ENCODE data around the gene TGFBR2. TPM values are rescaled to one million over a fixed set of nuclear protein-coding genes. Genes with fewer than 3 reads are reported as not detected.

TGFBR2 gene
- total and polyA plus RNA-seq, 2 of the 13 experiments (the other 11 are each of a cell fraction or from before 2014, with no cell fraction given), result 82.2 to 187 TPM

DNA sequence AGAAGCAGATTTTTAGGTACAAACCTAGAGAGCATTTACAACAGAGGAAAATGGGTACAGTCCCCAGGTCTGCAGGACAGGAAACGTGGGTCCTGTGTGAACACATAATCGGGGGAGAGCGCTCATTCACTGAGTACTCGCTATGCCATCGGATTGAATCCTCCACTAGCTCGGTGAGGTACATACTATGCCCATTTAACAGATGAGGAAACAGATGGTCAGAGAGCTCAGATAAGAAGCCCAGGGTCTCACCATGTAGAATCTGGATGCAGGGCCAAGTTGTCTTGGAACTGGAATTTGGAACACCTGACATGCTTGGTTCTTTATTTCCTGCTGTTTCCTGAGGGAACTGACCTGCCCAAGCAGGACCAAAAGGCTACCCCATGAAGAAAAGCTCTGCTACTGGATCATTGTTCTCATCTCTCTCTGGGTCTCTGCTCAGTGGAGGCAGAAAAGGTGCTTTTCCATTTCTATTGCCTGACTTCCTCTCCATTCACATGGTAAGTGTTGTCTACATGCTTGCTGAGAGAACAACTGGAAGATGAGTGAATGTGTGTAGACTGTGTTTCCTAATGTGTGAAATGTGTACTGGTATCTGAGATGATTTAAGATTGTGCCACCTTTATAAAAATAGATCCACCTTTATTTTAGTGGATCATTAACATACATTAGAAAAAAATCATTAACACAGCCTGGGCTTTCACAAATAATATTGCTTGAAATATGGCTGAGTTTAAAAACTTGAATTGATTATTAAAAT is 89.1 kb downstream of the TGFBR2 start:
- ChIA-PET CTCF (ENCODE audit: low intra/inter-chr PET ratio, low total read pairs) (interaction anchor here (0.6 kb wide), 1 partner anchor 612 kb away, joined by 3 read pairs; no protein-coding TSS in a partner anchor), POLR2A (interaction anchor here (0.8 to 2.5 kb wide), 2 partner anchors 25 kb away, joined by 4 to 8 read pairs; no protein-coding TSS in a partner anchor)
- peaks cover 18 to 54% of the 10 kb centered on the region in 2 experiments for H3K36me3 ChIP-seq (replicated peaks in 1 of 2; ENCODE audit: control insufficient read depth in 1 of 2, insufficient read depth in 2 of 2, low read length in 2 of 2)
- H4K20me1 ChIP-seq (ENCODE audit: insufficient read depth, low read length), result peaks cover 24% of the 10 kb centered on the region
- BruUV-seq (replicated peaks), result no TSS peak
- no peak overlapping the region for H3K4me2 ChIP-seq (ENCODE audit: low read depth, low read length)
- no peak overlapping the region for H2AFZ ChIP-seq (ENCODE audit: low read length)
- no peaks in the 10 kb centered on the region for H3K27me3 ChIP-seq (ENCODE audit: control insufficient read depth in 1 of 2, insufficient read depth in 2 of 2, low read length in 2 of 2)
- ATAC-seq (no peak), DNase-seq (ENCODE audit: low spot score) (no peak), FAIRE-seq (no peak)
- no peak overlapping the region for H3K27ac ChIP-seq (ENCODE audit: extremely low read length, insufficient read depth, low read length)
- in situ Hi-C loops (cut with HindIII; ENCODE audit: extremely low pct_ligation_motif_present, low pct_unique_long_range_greater_than_20kb), result no loop called here
- H3K79me2 ChIP-seq (ENCODE audit: insufficient read depth, low read length), result no peaks in the 10 kb centered on the region
- WGBS (ENCODE audit: low lambda C conversion rate), result 96% methylated on average over 6 of the region's 6 CpGs
- no peak overlapping the region for H3K9ac ChIP-seq (ENCODE audit: insufficient read depth, low read depth, low read length)
- peaks cover 30% of the 10 kb centered on the region for H3K4me1 ChIP-seq (ENCODE audit: insufficient read depth, low read length)
- H3K4me3 ChIP-seq (replicated peaks in 1 of 3; ENCODE audit: insufficient read depth in 1 of 3, low read depth in 2 of 3, low read length in 3 of 3), result no peak overlapping the region
- H3K9me3 ChIP-seq (ENCODE audit: low read length), result no peaks in the 10 kb centered on the region
- intact Hi-C loops (cut with micrococcal nuclease; ENCODE audit: unreplicated experiment), result loop anchor here (10.0 kb wide), 1 partner anchor 201 kb away; no protein-coding TSS in a partner anchor
- TF ChIP-seq, protein P1, sequence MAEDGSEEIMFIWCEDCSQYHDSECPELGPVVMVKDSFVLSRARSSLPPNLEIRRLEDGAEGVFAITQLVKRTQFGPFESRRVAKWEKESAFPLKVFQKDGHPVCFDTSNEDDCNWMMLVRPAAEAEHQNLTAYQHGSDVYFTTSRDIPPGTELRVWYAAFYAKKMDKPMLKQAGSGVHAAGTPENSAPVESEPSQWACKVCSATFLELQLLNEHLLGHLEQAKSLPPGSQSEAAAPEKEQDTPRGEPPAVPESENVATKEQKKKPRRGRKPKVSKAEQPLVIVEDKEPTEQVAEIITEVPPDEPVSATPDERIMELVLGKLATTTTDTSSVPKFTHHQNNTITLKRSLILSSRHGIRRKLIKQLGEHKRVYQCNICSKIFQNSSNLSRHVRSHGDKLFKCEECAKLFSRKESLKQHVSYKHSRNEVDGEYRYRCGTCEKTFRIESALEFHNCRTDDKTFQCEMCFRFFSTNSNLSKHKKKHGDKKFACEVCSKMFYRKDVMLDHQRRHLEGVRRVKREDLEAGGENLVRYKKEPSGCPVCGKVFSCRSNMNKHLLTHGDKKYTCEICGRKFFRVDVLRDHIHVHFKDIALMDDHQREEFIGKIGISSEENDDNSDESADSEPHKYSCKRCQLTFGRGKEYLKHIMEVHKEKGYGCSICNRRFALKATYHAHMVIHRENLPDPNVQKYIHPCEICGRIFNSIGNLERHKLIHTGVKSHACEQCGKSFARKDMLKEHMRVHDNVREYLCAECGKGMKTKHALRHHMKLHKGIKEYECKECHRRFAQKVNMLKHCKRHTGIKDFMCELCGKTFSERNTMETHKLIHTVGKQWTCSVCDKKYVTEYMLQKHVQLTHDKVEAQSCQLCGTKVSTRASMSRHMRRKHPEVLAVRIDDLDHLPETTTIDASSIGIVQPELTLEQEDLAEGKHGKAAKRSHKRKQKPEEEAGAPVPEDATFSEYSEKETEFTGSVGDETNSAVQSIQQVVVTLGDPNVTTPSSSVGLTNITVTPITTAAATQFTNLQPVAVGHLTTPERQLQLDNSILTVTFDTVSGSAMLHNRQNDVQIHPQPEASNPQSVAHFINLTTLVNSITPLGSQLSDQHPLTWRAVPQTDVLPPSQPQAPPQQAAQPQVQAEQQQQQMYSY (CRISPR knock-in tag; IDR thresholded peaks at IDR 0.05), result no peak
- TF ChIP-seq ZNF282 (IDR thresholded peaks at IDR 0.05; ENCODE audit: partially characterized antibody) (no peak), ZNF629 (CRISPR knock-in tag; conservative IDR thresholded peaks at IDR 0.05) (peak; percentile 88), NFIB (CRISPR knock-in tag; IDR thresholded peaks at IDR 0.05; ENCODE audit: borderline replicate concordance) (0 out of 2 replicates have a peak, but pooled peaks have one; percentile 46), RBM22 (optimal IDR thresholded peaks at IDR 0.05; ENCODE audit: low read length) (peak; percentile 100), ARID2 (CRISPR knock-in tag; IDR thresholded peaks at IDR 0.05; ENCODE audit: borderline replicate concordance) (no peak), ZFP37 (CRISPR knock-in tag; IDR thresholded peaks at IDR 0.05; ENCODE audit: borderline replicate concordance) (no peak)
- TF ChIP-seq, protein P2, sequence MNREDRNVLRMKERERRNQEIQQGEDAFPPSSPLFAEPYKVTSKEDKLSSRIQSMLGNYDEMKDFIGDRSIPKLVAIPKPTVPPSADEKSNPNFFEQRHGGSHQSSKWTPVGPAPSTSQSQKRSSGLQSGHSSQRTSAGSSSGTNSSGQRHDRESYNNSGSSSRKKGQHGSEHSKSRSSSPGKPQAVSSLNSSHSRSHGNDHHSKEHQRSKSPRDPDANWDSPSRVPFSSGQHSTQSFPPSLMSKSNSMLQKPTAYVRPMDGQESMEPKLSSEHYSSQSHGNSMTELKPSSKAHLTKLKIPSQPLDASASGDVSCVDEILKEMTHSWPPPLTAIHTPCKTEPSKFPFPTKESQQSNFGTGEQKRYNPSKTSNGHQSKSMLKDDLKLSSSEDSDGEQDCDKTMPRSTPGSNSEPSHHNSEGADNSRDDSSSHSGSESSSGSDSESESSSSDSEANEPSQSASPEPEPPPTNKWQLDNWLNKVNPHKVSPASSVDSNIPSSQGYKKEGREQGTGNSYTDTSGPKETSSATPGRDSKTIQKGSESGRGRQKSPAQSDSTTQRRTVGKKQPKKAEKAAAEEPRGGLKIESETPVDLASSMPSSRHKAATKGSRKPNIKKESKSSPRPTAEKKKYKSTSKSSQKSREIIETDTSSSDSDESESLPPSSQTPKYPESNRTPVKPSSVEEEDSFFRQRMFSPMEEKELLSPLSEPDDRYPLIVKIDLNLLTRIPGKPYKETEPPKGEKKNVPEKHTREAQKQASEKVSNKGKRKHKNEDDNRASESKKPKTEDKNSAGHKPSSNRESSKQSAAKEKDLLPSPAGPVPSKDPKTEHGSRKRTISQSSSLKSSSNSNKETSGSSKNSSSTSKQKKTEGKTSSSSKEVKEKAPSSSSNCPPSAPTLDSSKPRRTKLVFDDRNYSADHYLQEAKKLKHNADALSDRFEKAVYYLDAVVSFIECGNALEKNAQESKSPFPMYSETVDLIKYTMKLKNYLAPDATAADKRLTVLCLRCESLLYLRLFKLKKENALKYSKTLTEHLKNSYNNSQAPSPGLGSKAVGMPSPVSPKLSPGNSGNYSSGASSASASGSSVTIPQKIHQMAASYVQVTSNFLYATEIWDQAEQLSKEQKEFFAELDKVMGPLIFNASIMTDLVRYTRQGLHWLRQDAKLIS (CRISPR knock-in tag; IDR thresholded peaks at IDR 0.05), result peak; percentile 50; the same call in 1 of the 2 replicates
- TF ChIP-seq, protein P3, sequence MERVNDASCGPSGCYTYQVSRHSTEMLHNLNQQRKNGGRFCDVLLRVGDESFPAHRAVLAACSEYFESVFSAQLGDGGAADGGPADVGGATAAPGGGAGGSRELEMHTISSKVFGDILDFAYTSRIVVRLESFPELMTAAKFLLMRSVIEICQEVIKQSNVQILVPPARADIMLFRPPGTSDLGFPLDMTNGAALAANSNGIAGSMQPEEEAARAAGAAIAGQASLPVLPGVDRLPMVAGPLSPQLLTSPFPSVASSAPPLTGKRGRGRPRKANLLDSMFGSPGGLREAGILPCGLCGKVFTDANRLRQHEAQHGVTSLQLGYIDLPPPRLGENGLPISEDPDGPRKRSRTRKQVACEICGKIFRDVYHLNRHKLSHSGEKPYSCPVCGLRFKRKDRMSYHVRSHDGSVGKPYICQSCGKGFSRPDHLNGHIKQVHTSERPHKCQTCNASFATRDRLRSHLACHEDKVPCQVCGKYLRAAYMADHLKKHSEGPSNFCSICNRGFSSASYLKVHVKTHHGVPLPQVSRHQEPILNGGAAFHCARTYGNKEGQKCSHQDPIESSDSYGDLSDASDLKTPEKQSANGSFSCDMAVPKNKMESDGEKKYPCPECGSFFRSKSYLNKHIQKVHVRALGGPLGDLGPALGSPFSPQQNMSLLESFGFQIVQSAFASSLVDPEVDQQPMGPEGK (CRISPR knock-in tag; IDR thresholded peaks at IDR 0.05), result no peak
- TF ChIP-seq, protein P4, sequence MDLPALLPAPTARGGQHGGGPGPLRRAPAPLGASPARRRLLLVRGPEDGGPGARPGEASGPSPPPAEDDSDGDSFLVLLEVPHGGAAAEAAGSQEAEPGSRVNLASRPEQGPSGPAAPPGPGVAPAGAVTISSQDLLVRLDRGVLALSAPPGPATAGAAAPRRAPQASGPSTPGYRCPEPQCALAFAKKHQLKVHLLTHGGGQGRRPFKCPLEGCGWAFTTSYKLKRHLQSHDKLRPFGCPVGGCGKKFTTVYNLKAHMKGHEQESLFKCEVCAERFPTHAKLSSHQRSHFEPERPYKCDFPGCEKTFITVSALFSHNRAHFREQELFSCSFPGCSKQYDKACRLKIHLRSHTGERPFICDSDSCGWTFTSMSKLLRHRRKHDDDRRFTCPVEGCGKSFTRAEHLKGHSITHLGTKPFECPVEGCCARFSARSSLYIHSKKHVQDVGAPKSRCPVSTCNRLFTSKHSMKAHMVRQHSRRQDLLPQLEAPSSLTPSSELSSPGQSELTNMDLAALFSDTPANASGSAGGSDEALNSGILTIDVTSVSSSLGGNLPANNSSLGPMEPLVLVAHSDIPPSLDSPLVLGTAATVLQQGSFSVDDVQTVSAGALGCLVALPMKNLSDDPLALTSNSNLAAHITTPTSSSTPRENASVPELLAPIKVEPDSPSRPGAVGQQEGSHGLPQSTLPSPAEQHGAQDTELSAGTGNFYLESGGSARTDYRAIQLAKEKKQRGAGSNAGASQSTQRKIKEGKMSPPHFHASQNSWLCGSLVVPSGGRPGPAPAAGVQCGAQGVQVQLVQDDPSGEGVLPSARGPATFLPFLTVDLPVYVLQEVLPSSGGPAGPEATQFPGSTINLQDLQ (CRISPR knock-in tag; IDR thresholded peaks at IDR 0.05), result no peak

Data from HepG2 (cell line).